Panc1 (cell line): ENCODE results near the gene BICRAL. TPM values are rescaled to one million over a fixed set of nuclear protein-coding genes. Genes with fewer than 3 reads are reported as not detected.
"Not testable (repeated sequence)": the region's sequence is repeated elsewhere in the genome, so short reads cannot be mapped to it uniquely, and the experiment has no call there.

Experiments used
- ATAC-seq: fragments of 200-7000 bp; cut with Tn5 transposase; 2 replicates; pipeline ENCODE4 v1.9.1; 2020; ENCODE audit warnings: mild to moderate bottlenecking, moderate library complexity
- Bru-seq: library from RNA; stranded (reverse); fragments of 400-500 nt; gene quantifications from one replicate; lab custom pipeline; 2021; lab: Mats Ljungman, UMichigan
- BruChase-seq, 2 experiments: library from RNA; stranded (reverse); fragments of 400-500 nt; gene quantifications; one replicate each; lab custom pipeline; 2021; lab: Mats Ljungman, UMichigan
- BruUV-seq: library from RNA; stranded (reverse); fragments of 400-500 nt; replicated peaks from 2 replicates; lab custom pipeline; 2021; lab: Mats Ljungman, UMichigan
- CTCF ChIA-PET: fragments of 300-600 bp; sonication (Branson Sonifier 250); formaldehyde crosslinking; loops from one replicate; lab custom pipeline; 2022; ENCODE audit warnings: antibody characterized with exemption; lab: Charles Lee
- POLR2A ChIA-PET: fragments of 300-600 bp; sonication (Branson Sonifier 250); formaldehyde crosslinking; loops from one replicate; lab custom pipeline; 2022; ENCODE audit warnings: antibody characterized with exemption; lab: Charles Lee
- DNase-seq: peaks from one replicate; pipeline ENCODE4 v3.0.0-alpha.2; 2010; ENCODE audit warnings: low read depth, low spot score
- H3K27ac ChIP-seq: 2 replicates; pipeline ENCODE4 v1.5.1; 2011; ENCODE audit warnings: mild to moderate bottlenecking, low read length, inconsistent platforms
- H3K27me3 ChIP-seq: fragments of 200-500 bp; sonication (Bioruptor generic); 2 replicates; pipeline ENCODE4 v1.6.0; 2014; ENCODE audit warnings: low read length, inconsistent platforms; ENCODE audit not compliant: control insufficient read depth, insufficient read depth
- H3K36me3 ChIP-seq: fragments of 200-500 bp; sonication (Bioruptor generic); 2 replicates; pipeline ENCODE4 v1.5.1; 2014; ENCODE audit warnings: inconsistent platforms, mild to moderate bottlenecking, low read length, moderate library complexity; ENCODE audit not compliant: control insufficient read depth, insufficient read depth
- H3K4me1 ChIP-seq: 2 replicates; pipeline ENCODE4 v1.5.1; 2011; ENCODE audit warnings: inconsistent platforms, mild to moderate bottlenecking, low read length, moderate library complexity; ENCODE audit not compliant: control insufficient read depth, insufficient read depth
- H3K4me3 ChIP-seq, 2 experiments: 2 replicates each; pipeline ENCODE4 v1.5.1; 2011 to 2012; ENCODE audit warnings: low read depth in 2 of 2, low read length in 2 of 2, mild to moderate bottlenecking in 2 of 2, inconsistent platforms in 1 of 2, moderate library complexity in 1 of 2
- H3K9me3 ChIP-seq: fragments of 200-500 bp; sonication (Bioruptor generic); 2 replicates; pipeline ENCODE4 v1.5.1; 2014; ENCODE audit warnings: low read depth, mild to moderate bottlenecking, inconsistent platforms, low read length, moderate library complexity; ENCODE audit not compliant: control insufficient read depth, insufficient read depth
- CTCF ChIP-seq: fragments of 450-650 bp; IDR thresholded peaks from 2 replicates; pipeline ENCODE4 v1.5.1; 2017; ENCODE audit warnings: mild to moderate bottlenecking
- POLR2AphosphoS5 ChIP-seq: IDR thresholded peaks from 2 replicates; pipeline ENCODE4 v1.6.1; 2012; ENCODE audit warnings: mild to moderate bottlenecking, low read depth, low read length, moderate library complexity
- REST ChIP-seq, 2 experiments: IDR thresholded peaks; 2 replicates each; pipeline ENCODE4 v1.6.1; 2011 to 2012; ENCODE audit warnings: low read depth in 2 of 2, control low read depth in 1 of 2, low read length in 1 of 2, mild to moderate bottlenecking in 1 of 2, moderate library complexity in 1 of 2; ENCODE audit not compliant: insufficient read depth in 1 of 2
- SIN3A ChIP-seq: IDR thresholded peaks from 2 replicates; pipeline ENCODE4 v1.6.1; 2012; ENCODE audit warnings: low read depth, mild to moderate bottlenecking, low read length, moderate library complexity, borderline replicate concordance; ENCODE audit not compliant: insufficient read depth
- TCF7L2 ChIP-seq: IDR thresholded peaks from 2 replicates; pipeline ENCODE4 v1.6.1; 2011; ENCODE audit warnings: mild to moderate bottlenecking, low read depth, low read length, inconsistent platforms
- in situ Hi-C: cut with HindIII; loops from 2 replicates; pipeline ENCODE4 v1.10.0; 2016; ENCODE audit warnings: low sequenced_read_pairs, low pct_unique_long_range_greater_than_20kb
- intact Hi-C: fragments of 100-400 bp; cut with micrococcal nuclease; formaldehyde crosslinking; loops from one replicate; pipeline ENCODE4 v1.10.0; 2022; ENCODE audit not compliant: unreplicated experiment
- long read RNA-seq: library from polyadenylated mRNA; unstranded; transcript quantifications from one replicate; pipeline ENCODE4 v2.0.0, GENCODE V29; 2021; ENCODE audit not compliant: unreplicated experiment
- polyA plus RNA-seq: library from polyadenylated mRNA; unstranded; fragments of >200 nt; gene quantifications from one replicate; pipeline ENCODE4 v1.2.1, GENCODE V29; 2012; ENCODE audit warnings: missing spikeins; ENCODE audit not compliant: insufficient read length
- total RNA-seq: library from RNA; stranded (reverse); gene quantifications from one replicate; pipeline ENCODE4 v1.2.1, GENCODE V29; 2021; ENCODE audit not compliant: unreplicated experiment

Gene BICRAL
- total RNA-seq (12.9 TPM), Bru-seq, nascent RNA (percentile 74 among the genes with signal in this experiment), BruChase-seq, experiment 1, labeled RNA remaining after a 2-hour chase (percentile 73 among the genes with signal in this experiment), BruChase-seq, experiment 2, labeled RNA remaining after a 6-hour chase (percentile 74 among the genes with signal in this experiment)
- 6.6 TPM for polyA plus RNA-seq
- long read RNA-seq, partial matches to known transcripts: 1 of 13 reads
- long read RNA-seq, other reads (novel, unspliced or antisense): 12 of 13 reads

- DNase-seq: no peak
Observed at GRCh38 chr6:42781796-42782688, at the start of gene BICRAL. BICRAL (plus strand) TSS chr6:42782052; CDS start chr6:42822023, 39,971 bp downstream.

GRCh38 chr6:42733867-42734481 lies 47.9 kb upstream of the BICRAL start:
- H3K4me1 ChIP-seq, H3K27me3 ChIP-seq, H3K27ac ChIP-seq, BruUV-seq, intact Hi-C loops, H3K9me3 ChIP-seq, H3K4me3 ChIP-seq, CTCF ChIA-PET, DNase-seq, H3K36me3 ChIP-seq, in situ Hi-C loops, ATAC-seq: not testable (repeated sequence)
- POLR2A ChIA-PET: interaction anchor here (0.7 kb wide), 1 partner anchor 148 kb away, joined by 5 read pairs; no protein-coding TSS in a partner anchor

More at GRCh38 chr6:42781796-42782688, at the start of gene BICRAL:
- peak within 1 kb of the TSS; percentile 59 to 65 for H3K4me3 ChIP-seq
- peak; percentile 39; the same call in 1 of the 2 replicates for TF ChIP-seq POLR2AphosphoS5
- TF ChIP-seq REST (IDR thresholded peaks at IDR 0.05; ENCODE audit: insufficient read depth in 1 of 2, low read depth in 2 of 2, low read length in 1 of 2): no peak
- no TSS peak for BruUV-seq
- ChIA-PET POLR2A (interaction anchor here (0.6 to 2.2 kb wide), 15 partner anchors 12 to 293 kb away, joined by 3 to 37 read pairs (median 4); partner anchors contain the start of genes RPL7L1 and TBCC), CTCF (interaction anchor here (0.7 kb wide), 1 partner anchor 230 kb away, joined by 15 read pairs; no protein-coding TSS in a partner anchor)
- intact Hi-C loops: no loop called here
- no peaks in the 10 kb centered on the region; the same call in 1 of the 2 replicates for H3K36me3 ChIP-seq
- ATAC-seq: peak; percentile 26
- H3K27ac ChIP-seq: peak within 1 kb of the TSS; percentile 97
- no peaks in the 10 kb centered on the region for H3K9me3 ChIP-seq
- H3K27me3 ChIP-seq: no peaks in the 10 kb centered on the region
- H3K4me1 ChIP-seq: peaks cover 25% of the 10 kb centered on the region
- in situ Hi-C loops: loop anchor here (5.0 kb wide), 1 partner anchor 35 kb away; the partner anchor contains the start of gene TBCC

- H3K27me3 ChIP-seq: no peaks in the 10 kb centered on the region
- TF ChIP-seq REST (IDR thresholded peaks at IDR 0.05; ENCODE audit: insufficient read depth in 1 of 2, low read depth in 2 of 2, low read length in 1 of 2) (no peak), TCF7L2 (no peak), POLR2AphosphoS5 (no peak), CTCF (no peak), SIN3A (no peak)
- no peaks in the 10 kb centered on the region for H3K4me1 ChIP-seq
- H3K27ac ChIP-seq: no peak overlapping the region
- no peaks in the 10 kb centered on the region for H3K9me3 ChIP-seq
- ChIA-PET POLR2A (interaction anchor here (0.5 to 0.6 kb wide), 2 partner anchors 157 to 386 kb away, joined by 3 read pairs; no protein-coding TSS in a partner anchor), CTCF (no interaction called here)
- DNase-seq: no peak
- BruUV-seq: no TSS peak
- no peak overlapping the region for H3K4me3 ChIP-seq
- H3K36me3 ChIP-seq: no peaks in the 10 kb centered on the region
- in situ Hi-C loops (no loop called here), intact Hi-C loops (no loop called here)
- ATAC-seq: no peak
Observed at GRCh38 chr6:42735976-42736375, 45.9 kb upstream of the BICRAL start.
